Fibroblast of lung (primary cell): ENCODE measurements around the gene CSNK2A2. TPM values are rescaled to one million over a fixed set of nuclear protein-coding genes. Genes with fewer than 3 reads are reported as not detected.

ENCODE experiments used
- DNase-seq, 2 donors: peaks; one replicate each; pipeline versions ENCODE4 v3.0.0 to v3.0.0-alpha.2; 2010; ENCODE audit warnings: low read depth in 2 of 2
- H2AFZ ChIP-seq: 2 replicates; pipeline ENCODE4 v1.5.1; 2012; ENCODE audit warnings: low read length, control low read depth, inconsistent platforms
- H3K27ac ChIP-seq: 2 replicates; pipeline ENCODE4 v1.5.1; 2011; ENCODE audit warnings: low read length, control low read depth; ENCODE audit not compliant: insufficient read depth
- H3K27me3 ChIP-seq: 2 replicates; pipeline ENCODE4 v1.5.1; 2011; ENCODE audit warnings: mild to moderate bottlenecking, low read length; ENCODE audit not compliant: control insufficient read depth, insufficient read depth
- H3K36me3 ChIP-seq: 2 replicates; pipeline ENCODE4 v1.5.1; 2011; ENCODE audit warnings: low read length; ENCODE audit not compliant: control insufficient read depth, insufficient read depth
- H3K4me1 ChIP-seq: 2 replicates; pipeline ENCODE4 v1.5.1; 2011; ENCODE audit warnings: low read length; ENCODE audit not compliant: control insufficient read depth, insufficient read depth; ENCODE audit errors: extremely low read depth
- H3K4me2 ChIP-seq: 2 replicates; pipeline ENCODE4 v1.5.1; 2011; ENCODE audit warnings: low read length, control low read depth; ENCODE audit not compliant: insufficient read depth; ENCODE audit errors: extremely low read depth
- H3K4me3 ChIP-seq, 4 experiments: fragments of 200-600 bp in 1 of 4; sonication (generic) in 1 of 4; replicated peaks in 1 of 4; 2 replicates each; pipeline ENCODE4 v1.5.1; 2011 to 2016; ENCODE audit warnings: low read length in 4 of 4, low read depth in 3 of 4, mild to moderate bottlenecking in 3 of 4, control low read depth in 2 of 4, inconsistent platforms in 1 of 4, mixed read lengths in 1 of 4; ENCODE audit not compliant: insufficient read depth in 1 of 4; ENCODE audit errors: control extremely low read depth in 1 of 4
- H3K79me2 ChIP-seq: 2 replicates; pipeline ENCODE4 v1.5.1; 2012; ENCODE audit warnings: mild to moderate bottlenecking, low read length, inconsistent platforms; ENCODE audit not compliant: control insufficient read depth, insufficient read depth
- H3K9ac ChIP-seq: 2 replicates; pipeline ENCODE4 v1.5.1; 2011; ENCODE audit warnings: mild to moderate bottlenecking, low read length, control low read depth; ENCODE audit not compliant: insufficient read depth
- H3K9me3 ChIP-seq: 2 replicates; pipeline ENCODE4 v1.5.1; 2012; ENCODE audit warnings: low read depth, low read length; ENCODE audit not compliant: control insufficient read depth, insufficient read depth
- H4K20me1 ChIP-seq: 2 replicates; pipeline ENCODE4 v1.5.1; 2011; ENCODE audit warnings: low read length; ENCODE audit not compliant: control insufficient read depth, insufficient read depth; ENCODE audit errors: extremely low read depth
- CTCF ChIP-seq, 2 donors: IDR thresholded peaks in 1 of 2; conservative IDR thresholded peaks in 1 of 2; 1 replicate in 1 of 2; 2 replicates in 1 of 2; pipeline ENCODE4 v1.5.1; 2011 to 2012; ENCODE audit warnings: low read length in 2 of 2, control low read depth in 1 of 2, inconsistent platforms in 1 of 2, low read depth in 1 of 2, mild to moderate bottlenecking in 1 of 2
- EZH2 ChIP-seq: IDR thresholded peaks from 2 replicates; pipeline ENCODE4 v1.5.1; 2012; ENCODE audit warnings: low read length, control low read depth, mild to moderate bottlenecking; ENCODE audit errors: missing control alignments
- polyA plus RNA-seq, 2 donors: library from polyadenylated mRNA; depleted of rRNA in 1 of 2; stranded (reverse) in 1 of 2; unstranded in 1 of 2; fragments of >200 nt; gene quantifications; 2 replicates each; pipeline ENCODE4 v1.2.1, GENCODE V29; 2011 to 2012; ENCODE audit warnings: missing spikeins in 1 of 2
- total RNA-seq: library from RNA; depleted of rRNA; stranded (reverse); fragments of >200 nt; gene quantifications from 2 replicates; pipeline ENCODE4 v1.2.1, GENCODE V29; 2014

CSNK2A2 gene
- total and polyA plus RNA-seq, 2 donors (not counting 1 experiment from before 2014, with no cell fraction given) = 33.4 to 54.3 TPM

GRCh38 chr16:58123896-58124600 lies 73.9 kb downstream of the CSNK2A2 start:
- Histone ChIP-seq H3K9me3 (no peaks in the 10 kb centered on the region), H3K4me1 (peaks cover 19% of the 10 kb centered on the region), H3K27me3 (no peaks in the 10 kb centered on the region), H3K9ac (no peak overlapping the region), H3K36me3 (no peaks in the 10 kb centered on the region), H3K4me2 (no peak overlapping the region), H4K20me1 (peaks cover 2% of the 10 kb centered on the region), H2AFZ (no peak overlapping the region), H3K4me3 (no peak overlapping the region), H3K79me2 (peaks cover 71% of the 10 kb centered on the region), H3K27ac (peak overlapping the region; percentile 26)
- no peak for TF ChIP-seq EZH2
- no peak for TF ChIP-seq CTCF (conservative IDR thresholded peaks at IDR 0.05 in 1 of 2, IDR thresholded peaks at IDR 0.05 in 1 of 2; ENCODE audit: low read depth in 1 of 2, low read length in 2 of 2)
- DNase-seq = no peak

- Histone ChIP-seq H3K27me3 (no peaks in the 10 kb centered on the region), H3K9ac (peak overlapping the region; percentile 27), H2AFZ (no peak overlapping the region), H3K27ac (peak overlapping the region; percentile 71), H3K4me1 (peaks cover 22% of the 10 kb centered on the region), H4K20me1 (peaks cover 2% of the 10 kb centered on the region), H3K4me3 (peak overlapping the region in 2 of 4 experiments; percentile 18 to 23), H3K79me2 (peaks cover 67% of the 10 kb centered on the region), H3K4me2 (peak overlapping the region; percentile 84), H3K36me3 (no peaks in the 10 kb centered on the region), H3K9me3 (no peaks in the 10 kb centered on the region)
- DNase-seq = no peak
- TF ChIP-seq CTCF (conservative IDR thresholded peaks at IDR 0.05 in 1 of 2, IDR thresholded peaks at IDR 0.05 in 1 of 2; ENCODE audit: low read depth in 1 of 2, low read length in 2 of 2) (no peak), EZH2 (no peak)
Observed at GRCh38 chr16:58121132-58121531, 76.8 kb downstream of the CSNK2A2 start.

GRCh38 chr16:58120234-58120633 lies 77.7 kb downstream of the CSNK2A2 start:
- H3K4me2 ChIP-seq = no peak overlapping the region
- H4K20me1 ChIP-seq = peaks cover 2% of the 10 kb centered on the region
- TF ChIP-seq EZH2 (no peak), CTCF (conservative IDR thresholded peaks at IDR 0.05 in 1 of 2, IDR thresholded peaks at IDR 0.05 in 1 of 2; ENCODE audit: low read depth in 1 of 2, low read length in 2 of 2) (no peak)
- H3K9ac ChIP-seq = no peak overlapping the region
- H3K36me3 ChIP-seq = peaks cover under 1% of the 10 kb centered on the region
- H3K4me1 ChIP-seq = peaks cover 26% of the 10 kb centered on the region
- DNase-seq = no peak
- no peak overlapping the region for H3K4me3 ChIP-seq
- no peaks in the 10 kb centered on the region for H3K27me3 ChIP-seq
- no peak overlapping the region for H2AFZ ChIP-seq
- peak overlapping the region; percentile 71 for H3K27ac ChIP-seq
- H3K79me2 ChIP-seq = peaks cover 58% of the 10 kb centered on the region
- H3K9me3 ChIP-seq = no peaks in the 10 kb centered on the region
